Measurements from ENCODE around the gene ZNF583. TPM values are rescaled to one million over a fixed set of nuclear protein-coding genes. Genes with fewer than 3 reads are reported as not detected.
A peak's percentile ranks its signal among the peaks of the same experiment; 100 is the strongest.

ZNF583 gene
- total RNA-seq, 1 donor from 2014 or later, result 3.6 TPM

DNA sequence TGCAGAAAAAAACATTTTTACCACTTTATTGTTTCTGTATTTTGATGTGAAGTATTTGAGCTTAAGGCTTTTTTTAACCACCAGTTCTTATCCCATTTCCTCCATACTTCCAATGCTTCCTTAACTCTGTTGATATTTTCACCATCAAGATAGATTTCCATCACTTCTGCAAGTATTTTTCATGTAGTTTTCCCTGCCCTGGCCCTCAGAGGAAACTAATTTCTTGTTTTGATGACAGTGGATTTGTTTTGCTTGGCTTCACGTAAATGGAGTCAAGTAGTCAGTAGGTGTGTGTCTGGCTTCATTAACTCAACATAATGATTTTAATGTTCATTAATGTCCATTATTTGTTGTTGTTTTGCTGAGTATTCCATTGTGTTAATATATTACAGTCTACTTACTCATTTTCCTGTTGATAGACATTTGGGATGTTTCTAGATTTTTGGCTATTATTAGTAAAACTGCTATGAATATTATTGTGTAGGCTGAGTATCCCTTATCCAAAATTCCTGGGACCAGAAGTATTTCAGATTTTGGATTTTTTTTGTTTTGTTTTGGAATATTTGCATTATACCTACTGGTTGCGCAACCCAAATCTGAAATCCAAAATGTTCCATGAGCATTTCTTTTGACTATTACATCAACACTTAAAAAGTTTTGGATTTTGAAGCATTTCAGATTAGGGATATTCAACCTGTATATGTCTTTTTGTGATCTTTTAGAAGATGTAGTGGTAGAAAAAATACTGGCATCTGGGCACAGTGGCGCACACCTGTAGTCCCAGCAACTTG, 34.1 kb upstream of the ZNF583 start:
- DNase-seq (ENCODE audit: low read depth), result no peak
- H3K4me3 ChIP-seq (ENCODE audit: low read depth, low read length), result no peak overlapping the region
- H3K27me3 ChIP-seq (ENCODE audit: control insufficient read depth, insufficient read depth, low read length), result no peaks in the 10 kb centered on the region
- H3K36me3 ChIP-seq (ENCODE audit: control insufficient read depth, insufficient read depth, low read length), result peaks cover 4% of the 10 kb centered on the region
- TF ChIP-seq, protein P1, sequence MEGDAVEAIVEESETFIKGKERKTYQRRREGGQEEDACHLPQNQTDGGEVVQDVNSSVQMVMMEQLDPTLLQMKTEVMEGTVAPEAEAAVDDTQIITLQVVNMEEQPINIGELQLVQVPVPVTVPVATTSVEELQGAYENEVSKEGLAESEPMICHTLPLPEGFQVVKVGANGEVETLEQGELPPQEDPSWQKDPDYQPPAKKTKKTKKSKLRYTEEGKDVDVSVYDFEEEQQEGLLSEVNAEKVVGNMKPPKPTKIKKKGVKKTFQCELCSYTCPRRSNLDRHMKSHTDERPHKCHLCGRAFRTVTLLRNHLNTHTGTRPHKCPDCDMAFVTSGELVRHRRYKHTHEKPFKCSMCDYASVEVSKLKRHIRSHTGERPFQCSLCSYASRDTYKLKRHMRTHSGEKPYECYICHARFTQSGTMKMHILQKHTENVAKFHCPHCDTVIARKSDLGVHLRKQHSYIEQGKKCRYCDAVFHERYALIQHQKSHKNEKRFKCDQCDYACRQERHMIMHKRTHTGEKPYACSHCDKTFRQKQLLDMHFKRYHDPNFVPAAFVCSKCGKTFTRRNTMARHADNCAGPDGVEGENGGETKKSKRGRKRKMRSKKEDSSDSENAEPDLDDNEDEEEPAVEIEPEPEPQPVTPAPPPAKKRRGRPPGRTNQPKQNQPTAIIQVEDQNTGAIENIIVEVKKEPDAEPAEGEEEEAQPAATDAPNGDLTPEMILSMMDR (IDR thresholded peaks at IDR 0.05; ENCODE audit: insufficient read depth, low read length, poor library complexity, severe bottlenecking), result no peak

DNA sequence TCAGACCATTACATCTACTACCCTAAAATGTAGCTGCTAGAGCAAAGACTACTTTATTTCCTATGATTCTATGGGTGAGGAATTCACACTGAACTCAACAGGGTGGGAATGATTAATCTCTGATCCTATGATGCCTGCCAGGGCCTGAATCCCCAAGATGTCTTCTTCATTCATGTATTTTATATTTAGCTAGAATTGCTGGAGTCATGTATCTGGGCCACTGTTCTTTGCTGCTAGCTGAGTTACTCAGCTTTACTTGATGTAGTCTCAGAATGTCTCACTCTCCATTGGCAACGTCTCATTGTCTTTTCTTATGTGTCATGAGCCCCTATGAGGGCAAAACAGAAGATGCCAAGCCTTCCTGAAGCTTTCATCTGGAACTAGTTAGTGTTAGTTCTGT, 31.9 kb upstream of the ZNF583 start:
- no peaks in the 10 kb centered on the region for H3K27me3 ChIP-seq (ENCODE audit: control insufficient read depth, insufficient read depth, low read length)

GRCh38 chr19:56377105-56377924, 26.8 kb upstream of the ZNF583 start:
- TF ChIP-seq, protein P1 (IDR thresholded peaks at IDR 0.05; ENCODE audit: insufficient read depth, low read length, poor library complexity, severe bottlenecking), result no peak
- no peak for DNase-seq (ENCODE audit: low read depth)
- no peak overlapping the region for H3K4me3 ChIP-seq (ENCODE audit: low read depth, low read length)
- H3K27me3 ChIP-seq (ENCODE audit: control insufficient read depth, insufficient read depth, low read length), result no peaks in the 10 kb centered on the region
- H3K36me3 ChIP-seq (ENCODE audit: control insufficient read depth, insufficient read depth, low read length), result peaks cover 5% of the 10 kb centered on the region

More for the DNA sequence above, 31.9 kb upstream of the ZNF583 start:
- no peak for DNase-seq (ENCODE audit: low read depth)
- H3K4me3 ChIP-seq (ENCODE audit: low read depth, low read length), result no peak overlapping the region
- peaks cover 5% of the 10 kb centered on the region for H3K36me3 ChIP-seq (ENCODE audit: control insufficient read depth, insufficient read depth, low read length)
- TF ChIP-seq, protein P1 (IDR thresholded peaks at IDR 0.05; ENCODE audit: insufficient read depth, low read length, poor library complexity, severe bottlenecking), result no peak

DNA sequence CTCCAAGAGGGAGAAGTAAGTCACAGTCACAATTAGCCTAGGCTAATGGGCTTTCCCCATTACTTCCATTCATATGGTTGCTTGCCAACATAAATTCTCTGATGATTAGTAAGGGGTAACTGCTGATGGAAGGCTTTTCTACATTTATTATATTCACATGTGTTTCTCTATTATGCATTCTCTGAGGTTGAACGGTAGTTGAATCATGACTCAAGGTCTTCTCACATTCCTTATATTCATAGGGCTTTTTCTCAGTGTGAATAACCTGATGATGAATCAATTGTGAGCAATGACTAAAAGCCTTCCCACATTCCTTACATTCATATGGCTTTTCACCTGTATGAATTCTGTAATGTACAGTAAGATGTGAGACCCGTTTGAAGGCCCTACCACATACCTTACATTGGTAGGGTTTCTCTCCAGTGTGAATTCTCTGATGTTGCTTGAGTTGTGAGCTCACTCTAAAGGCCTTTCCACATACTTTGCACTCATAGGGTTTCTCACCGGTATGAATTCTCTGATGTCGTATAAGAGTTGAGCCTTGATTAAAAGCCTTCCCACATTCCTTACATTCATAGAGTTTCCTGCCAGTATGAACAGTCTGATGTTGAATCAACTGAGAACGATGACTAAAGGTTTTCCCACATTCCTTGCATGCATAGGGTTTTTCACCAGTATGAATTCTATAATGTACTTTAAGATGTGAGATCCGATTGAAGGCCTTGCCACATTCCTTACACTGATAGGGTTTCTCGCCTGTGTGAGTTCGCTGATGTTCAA, 20.1 kb upstream of the ZNF583 start:
- Histone ChIP-seq H3K27me3 (ENCODE audit: control insufficient read depth, insufficient read depth, low read length) (no peaks in the 10 kb centered on the region), H3K36me3 (ENCODE audit: control insufficient read depth, insufficient read depth, low read length) (peaks cover 1% of the 10 kb centered on the region), H3K4me3 (ENCODE audit: low read depth, low read length) (no peak overlapping the region)
- TF ChIP-seq, protein P1 (IDR thresholded peaks at IDR 0.05; ENCODE audit: insufficient read depth, low read length, poor library complexity, severe bottlenecking), result no peak
- DNase-seq (ENCODE audit: low read depth), result no peak

GRCh38 chr19:56393119-56394012, 10.8 kb upstream of the ZNF583 start, which contains the start of gene ZNF582:
ZNF582 (minus strand) TSS chr19:56393534; CDS start chr19:56391752, 1,782 bp downstream.
- peak; percentile 86 for DNase-seq (ENCODE audit: low read depth)
- Histone ChIP-seq H3K4me3 (ENCODE audit: low read depth, low read length) (peak within 1 kb of the TSS; percentile 72), H3K27me3 (ENCODE audit: control insufficient read depth, insufficient read depth, low read length) (no peaks in the 10 kb centered on the region), H3K36me3 (ENCODE audit: control insufficient read depth, insufficient read depth, low read length) (peaks cover 1% of the 10 kb centered on the region)
- TF ChIP-seq, protein P1 (IDR thresholded peaks at IDR 0.05; ENCODE audit: insufficient read depth, low read length, poor library complexity, severe bottlenecking), result peak; percentile 91
